ENCODE data around the gene DISC1.
"Not testable (repeated sequence)": the region's sequence is repeated elsewhere in the genome, so short reads cannot be mapped to it uniquely, and the experiment has no call there.

The DISC1 gene

GRCh38 chr1:231626535-231626950 lies at the start of gene DISC1:
Gene DISC1, plus strand, starts transcription at chr1:231626790. Its CDS starts 78 bp downstream, at chr1:231626868.
- in situ Hi-C loops (cut with MboI; ENCODE audit: low sequenced_read_pairs), result no loop called here

- in situ Hi-C loops (cut with MboI; ENCODE audit: low sequenced_read_pairs), result no loop called here
Observed at GRCh38 chr1:231576804-231577718, 49.5 kb upstream of the DISC1 start.

GRCh38 chr1:231580874-231581273 lies 45.7 kb upstream of the DISC1 start:
- in situ Hi-C loops (cut with MboI; ENCODE audit: low sequenced_read_pairs), result loop anchor here (10.0 kb wide), 1 partner anchor 236 kb away; no protein-coding TSS in a partner anchor

GRCh38 chr1:231581859-231582258 lies 44.7 kb upstream of the DISC1 start:
- in situ Hi-C loops (cut with MboI; ENCODE audit: low sequenced_read_pairs), result loop anchor here (10.0 kb wide), 1 partner anchor 237 kb away; no protein-coding TSS in a partner anchor

GRCh38 chr1:231583376-231583775 lies 43.2 kb upstream of the DISC1 start:
- in situ Hi-C loops (cut with MboI; ENCODE audit: low sequenced_read_pairs), result loop anchor here (10.0 kb wide), 1 partner anchor 239 kb away; no protein-coding TSS in a partner anchor

GRCh38 chr1:231584117-231584516 lies 42.5 kb upstream of the DISC1 start:
- in situ Hi-C loops (cut with MboI; ENCODE audit: low sequenced_read_pairs), result loop anchor here (10.0 kb wide), 1 partner anchor 239 kb away; no protein-coding TSS in a partner anchor

GRCh38 chr1:231584921-231585320 lies 41.7 kb upstream of the DISC1 start:
- in situ Hi-C loops (cut with MboI; ENCODE audit: low sequenced_read_pairs), result loop anchor here (10.0 kb wide), 1 partner anchor 240 kb away; no protein-coding TSS in a partner anchor

- in situ Hi-C loops (cut with MboI; ENCODE audit: low sequenced_read_pairs), result no loop called here
Observed at GRCh38 chr1:231590453-231591198, 36.0 kb upstream of the DISC1 start.

- in situ Hi-C loops (cut with MboI; ENCODE audit: low sequenced_read_pairs), result no loop called here
Observed at GRCh38 chr1:231591466-231591865, 35.1 kb upstream of the DISC1 start.

- in situ Hi-C loops (cut with MboI; ENCODE audit: low sequenced_read_pairs), result no loop called here
Observed at GRCh38 chr1:231592809-231593208, 33.8 kb upstream of the DISC1 start.

- in situ Hi-C loops (cut with MboI; ENCODE audit: low sequenced_read_pairs), result not testable (repeated sequence)
Observed at GRCh38 chr1:231593264-231593663, 33.3 kb upstream of the DISC1 start.

- in situ Hi-C loops (cut with MboI; ENCODE audit: low sequenced_read_pairs), result no loop called here
Observed at GRCh38 chr1:231594123-231594522, 32.5 kb upstream of the DISC1 start.

- in situ Hi-C loops (cut with MboI; ENCODE audit: low sequenced_read_pairs), result no loop called here
Observed at GRCh38 chr1:231594749-231595148, 31.8 kb upstream of the DISC1 start.

GRCh38 chr1:231596337-231596791 lies 30.2 kb upstream of the DISC1 start:
- in situ Hi-C loops (cut with MboI; ENCODE audit: low sequenced_read_pairs), result no loop called here

GRCh38 chr1:231597971-231598370 lies 28.6 kb upstream of the DISC1 start:
- in situ Hi-C loops (cut with MboI; ENCODE audit: low sequenced_read_pairs), result no loop called here

GRCh38 chr1:231600458-231600976 lies 26.1 kb upstream of the DISC1 start:
- in situ Hi-C loops (cut with MboI; ENCODE audit: low sequenced_read_pairs), result no loop called here

GRCh38 chr1:231601824-231602672 lies 24.5 kb upstream of the DISC1 start:
- in situ Hi-C loops (cut with MboI; ENCODE audit: low sequenced_read_pairs), result no loop called here

- in situ Hi-C loops (cut with MboI; ENCODE audit: low sequenced_read_pairs), result no loop called here
Observed at GRCh38 chr1:231602673-231602984, 24.0 kb upstream of the DISC1 start.

GRCh38 chr1:231603598-231604275 lies 22.9 kb upstream of the DISC1 start:
- in situ Hi-C loops (cut with MboI; ENCODE audit: low sequenced_read_pairs), result no loop called here

- in situ Hi-C loops (cut with MboI; ENCODE audit: low sequenced_read_pairs), result no loop called here
Observed at GRCh38 chr1:231604276-231604621, 22.3 kb upstream of the DISC1 start.
